Skeletal muscle satellite cell (primary cell): Measurements from ENCODE around the gene KMT2B.

Source experiments
- H3K27me3 ChIP-seq: 2 replicates; pipeline ENCODE4 v1.7.0; 2013; ENCODE audit warnings: low read length; ENCODE audit not compliant: control insufficient read depth, insufficient read depth
- H3K36me3 ChIP-seq: 2 replicates; pipeline ENCODE4 v1.7.0; 2013; ENCODE audit warnings: mild to moderate bottlenecking, control low read depth, low read length; ENCODE audit not compliant: insufficient read depth
- H3K4me1 ChIP-seq: 2 replicates; pipeline ENCODE4 v1.7.0; 2013; ENCODE audit warnings: low read length; ENCODE audit not compliant: control insufficient read depth, insufficient read depth
- H3K4me2 ChIP-seq: 2 replicates; pipeline ENCODE4 v1.7.0; 2013; ENCODE audit warnings: mild to moderate bottlenecking, low read length
- H3K4me3 ChIP-seq: 2 replicates; pipeline ENCODE4 v1.7.0; 2013; ENCODE audit warnings: low read length
- H3K9ac ChIP-seq: 2 replicates; pipeline ENCODE4 v1.7.0; 2013; ENCODE audit warnings: mild to moderate bottlenecking, low read depth, low read length, moderate library complexity
- H3K9me3 ChIP-seq: replicated peaks from 2 replicates; pipeline ENCODE4 v1.7.0; 2013; ENCODE audit warnings: mild to moderate bottlenecking, control low read depth, low read length

KMT2B gene

DNA sequence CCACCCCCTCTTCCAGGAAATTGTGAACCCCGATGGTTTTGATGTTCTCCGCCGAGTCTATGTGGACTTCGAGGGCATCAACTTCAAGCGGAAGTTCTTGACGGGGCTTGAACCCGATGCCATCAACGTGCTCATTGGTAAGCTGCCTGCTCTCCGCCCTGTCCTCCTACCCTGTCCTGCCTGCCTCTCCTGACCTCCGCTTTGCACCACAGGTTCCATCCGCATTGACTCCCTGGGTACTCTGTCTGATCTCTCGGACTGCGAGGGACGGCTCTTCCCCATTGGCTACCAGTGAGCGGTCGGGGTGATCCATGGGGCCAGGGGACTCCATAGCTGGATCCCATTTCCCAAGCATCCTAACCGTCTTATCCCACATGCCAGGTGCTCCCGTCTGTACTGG is 12.5 kb downstream of the KMT2B start:
- H3K4me1 ChIP-seq = no peaks in the 10 kb centered on the region
- H3K9me3 ChIP-seq = no peaks in the 10 kb centered on the region
- H3K4me3 ChIP-seq = no peak overlapping the region
- no peaks in the 10 kb centered on the region for H3K27me3 ChIP-seq
- no peak overlapping the region for H3K4me2 ChIP-seq
- no peak overlapping the region for H3K9ac ChIP-seq
- H3K36me3 ChIP-seq = peaks cover 90% of the 10 kb centered on the region

DNA sequence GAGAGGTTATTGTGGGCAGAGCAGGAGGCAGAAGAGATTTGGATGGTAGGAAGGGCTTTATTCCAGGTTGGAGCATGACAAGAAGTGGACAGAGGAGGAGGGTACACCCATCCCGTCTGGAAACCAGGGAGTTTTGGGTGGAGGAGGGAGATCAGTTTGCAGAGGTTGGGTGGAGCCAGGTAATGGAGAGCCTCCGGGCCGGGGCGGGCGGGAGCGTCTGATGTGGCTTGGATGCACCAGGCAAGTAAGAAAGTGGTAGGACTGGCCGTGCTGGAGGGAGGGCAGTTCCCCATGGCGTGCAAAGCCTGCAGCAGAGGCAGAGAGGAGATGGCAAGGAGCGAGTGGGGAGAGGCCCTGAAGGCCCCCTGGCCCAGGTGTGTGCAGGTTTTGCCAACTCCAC is 13.6 kb downstream of the KMT2B start:
- H3K9ac ChIP-seq = no peak overlapping the region
- H3K27me3 ChIP-seq = no peaks in the 10 kb centered on the region
- H3K9me3 ChIP-seq = no peaks in the 10 kb centered on the region
- H3K4me3 ChIP-seq = no peak overlapping the region
- no peak overlapping the region for H3K4me2 ChIP-seq
- no peaks in the 10 kb centered on the region for H3K4me1 ChIP-seq
- peaks cover 83% of the 10 kb centered on the region for H3K36me3 ChIP-seq

DNA sequence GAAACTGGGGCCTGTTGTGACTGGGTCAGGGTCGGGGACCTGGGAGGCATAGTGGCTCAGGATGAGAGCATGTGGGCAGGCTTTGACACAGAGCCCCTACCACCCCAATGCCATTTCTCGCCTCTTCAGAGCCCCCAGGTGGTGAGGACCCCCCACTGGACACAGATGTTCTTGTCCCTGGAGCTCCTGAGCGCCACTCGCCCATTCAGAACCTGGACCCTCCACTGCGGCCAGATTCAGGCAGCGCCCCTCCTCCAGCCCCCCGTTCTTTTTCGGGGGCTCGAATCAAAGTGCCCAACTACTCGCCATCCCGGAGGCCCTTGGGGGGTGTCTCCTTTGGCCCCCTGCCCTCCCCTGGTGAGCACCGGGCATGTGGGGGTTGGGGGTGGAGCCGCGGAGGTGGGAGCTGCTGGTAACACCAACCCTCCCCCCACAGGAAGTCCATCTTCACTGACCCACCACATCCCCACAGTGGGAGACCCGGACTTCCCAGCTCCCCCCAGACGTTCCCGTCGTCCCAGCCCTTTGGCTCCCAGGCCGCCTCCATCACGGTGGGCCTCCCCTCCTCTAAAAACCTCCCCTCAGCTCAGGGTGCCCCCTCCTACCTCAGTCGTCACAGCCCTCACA is 14.1 kb downstream of the KMT2B start:
- H3K27me3 ChIP-seq = no peaks in the 10 kb centered on the region
- H3K9ac ChIP-seq = no peak overlapping the region
- no peaks in the 10 kb centered on the region for H3K9me3 ChIP-seq
- H3K36me3 ChIP-seq = peaks cover 87% of the 10 kb centered on the region
- H3K4me2 ChIP-seq = no peak overlapping the region
- H3K4me1 ChIP-seq = no peaks in the 10 kb centered on the region
- no peak overlapping the region for H3K4me3 ChIP-seq

DNA sequence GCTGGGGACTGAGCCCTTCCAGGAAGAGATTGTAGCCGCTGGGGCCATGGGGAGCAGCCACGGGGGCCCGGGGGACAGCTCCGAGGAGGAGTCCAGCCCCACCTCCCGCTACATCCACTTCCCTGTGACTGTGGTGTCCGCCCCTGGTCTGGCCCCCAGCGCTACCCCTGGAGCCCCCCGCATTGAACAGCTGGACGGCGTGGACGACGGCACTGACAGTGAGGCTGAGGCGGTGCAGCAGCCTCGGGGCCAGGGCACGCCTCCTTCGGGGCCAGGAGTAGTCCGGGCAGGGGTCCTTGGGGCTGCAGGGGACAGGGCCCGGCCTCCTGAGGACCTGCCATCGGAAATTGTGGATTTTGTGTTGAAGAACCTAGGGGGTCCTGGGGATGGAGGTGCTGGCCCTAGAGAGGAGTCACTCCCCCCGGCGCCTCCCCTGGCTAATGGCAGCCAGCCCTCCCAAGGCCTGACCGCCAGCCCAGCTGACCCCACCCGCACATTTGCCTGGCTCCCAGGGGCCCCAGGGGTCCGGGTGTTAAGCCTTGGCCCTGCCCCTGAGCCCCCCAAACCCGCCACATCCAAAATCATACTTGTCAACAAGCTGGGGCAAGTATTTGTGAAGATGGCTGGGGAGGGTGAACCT is 14.9 kb downstream of the KMT2B start:
- no peak overlapping the region for H3K4me3 ChIP-seq
- H3K36me3 ChIP-seq = peaks cover 83% of the 10 kb centered on the region
- H3K4me2 ChIP-seq = no peak overlapping the region
- H3K4me1 ChIP-seq = no peaks in the 10 kb centered on the region
- no peak overlapping the region for H3K9ac ChIP-seq
- H3K9me3 ChIP-seq = no peaks in the 10 kb centered on the region
- H3K27me3 ChIP-seq = no peaks in the 10 kb centered on the region

DNA sequence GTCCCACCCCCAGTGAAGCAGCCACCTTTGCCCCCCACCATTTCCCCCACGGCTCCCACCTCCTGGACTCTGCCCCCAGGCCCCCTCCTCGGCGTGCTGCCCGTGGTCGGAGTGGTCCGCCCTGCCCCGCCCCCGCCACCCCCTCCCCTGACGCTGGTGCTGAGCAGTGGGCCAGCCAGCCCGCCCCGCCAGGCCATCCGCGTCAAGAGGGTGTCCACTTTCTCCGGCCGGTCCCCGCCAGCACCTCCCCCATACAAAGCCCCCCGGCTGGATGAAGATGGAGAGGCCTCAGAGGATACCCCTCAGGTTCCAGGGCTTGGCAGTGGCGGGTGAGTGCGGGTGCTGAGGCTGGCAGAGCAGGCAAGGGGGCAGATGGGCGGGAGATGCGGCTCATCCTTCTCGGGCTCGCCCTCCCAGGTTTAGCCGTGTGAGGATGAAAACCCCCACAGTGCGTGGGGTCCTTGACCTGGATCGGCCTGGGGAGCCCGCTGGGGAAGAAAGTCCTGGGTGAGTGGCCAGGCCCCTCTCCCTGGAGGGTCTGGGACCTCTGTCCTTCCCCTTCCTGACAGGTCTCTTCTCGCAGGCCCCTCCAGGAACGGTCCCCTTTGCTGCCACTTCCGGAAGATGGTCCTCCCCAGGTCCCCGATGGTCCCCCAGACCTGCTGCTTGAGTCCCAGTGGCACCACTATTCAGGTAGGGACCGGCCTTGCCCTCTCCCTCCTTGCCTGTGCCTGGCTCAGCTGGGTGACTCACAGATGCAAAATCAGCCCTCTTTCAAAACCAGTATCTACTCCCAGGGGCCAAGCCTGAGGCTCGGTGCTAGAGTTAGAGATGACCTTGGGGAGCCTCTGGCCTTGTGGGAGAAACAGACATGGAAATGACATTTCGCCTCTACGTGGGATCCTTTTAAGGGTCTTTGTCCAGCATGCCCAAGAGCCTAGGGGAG is 15.7 kb downstream of the KMT2B start:
- no peak overlapping the region for H3K4me3 ChIP-seq
- H3K9ac ChIP-seq = no peak overlapping the region
- H3K36me3 ChIP-seq = peaks cover 82% of the 10 kb centered on the region

DNA sequence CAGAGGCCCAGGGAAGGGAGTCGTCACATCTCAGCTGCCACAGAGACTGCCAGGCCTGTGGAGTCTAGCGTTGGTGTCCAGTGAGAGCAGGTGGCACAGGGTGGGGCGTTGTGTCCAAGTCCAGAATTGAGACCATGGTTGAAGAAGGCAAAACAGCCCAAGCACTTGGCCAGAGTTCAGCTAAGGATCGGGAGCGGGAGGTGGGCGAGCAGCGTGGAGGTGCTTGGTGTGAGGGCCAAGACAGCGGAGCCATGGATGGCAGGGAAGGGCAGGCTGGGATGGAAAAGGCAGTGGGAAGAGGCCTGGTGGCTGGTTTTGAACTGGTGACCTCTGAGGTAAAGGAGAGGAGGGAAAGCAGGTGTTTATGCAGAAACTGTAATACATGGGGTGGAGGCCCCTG is 16.5 kb downstream of the KMT2B start:
- Histone ChIP-seq H3K4me3 (no peak overlapping the region), H3K4me2 (no peak overlapping the region), H3K4me1 (no peaks in the 10 kb centered on the region), H3K9me3 (no peaks in the 10 kb centered on the region), H3K36me3 (peaks cover 82% of the 10 kb centered on the region), H3K9ac (no peak overlapping the region), H3K27me3 (no peaks in the 10 kb centered on the region)

More for the DNA sequence above, 15.7 kb downstream of the KMT2B start:
- H3K27me3 ChIP-seq = no peaks in the 10 kb centered on the region
- no peaks in the 10 kb centered on the region for H3K9me3 ChIP-seq
- no peaks in the 10 kb centered on the region for H3K4me1 ChIP-seq
- no peak overlapping the region for H3K4me2 ChIP-seq

DNA sequence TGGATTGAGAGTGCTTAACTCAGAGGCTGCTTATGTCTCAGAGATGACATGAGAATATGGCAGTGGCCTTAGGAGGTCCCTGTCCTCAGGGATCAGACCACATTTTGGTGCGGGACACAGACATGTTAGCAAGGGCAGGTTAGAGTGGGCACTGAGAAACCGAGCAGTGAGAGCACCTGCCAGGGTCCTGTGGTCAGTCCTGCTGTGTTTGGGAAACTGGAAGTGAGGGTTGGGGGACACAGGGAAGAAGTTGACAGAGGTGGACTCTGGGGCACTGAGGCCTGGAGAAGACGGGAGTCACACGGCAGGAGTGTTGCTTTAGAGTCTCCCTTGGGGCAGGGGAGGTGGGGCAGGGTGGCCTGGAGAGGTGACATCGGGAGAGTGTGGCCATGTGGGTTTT is 17.1 kb downstream of the KMT2B start:
- Histone ChIP-seq H3K36me3 (peaks cover 78% of the 10 kb centered on the region), H3K9ac (no peak overlapping the region), H3K4me2 (no peak overlapping the region)

DNA sequence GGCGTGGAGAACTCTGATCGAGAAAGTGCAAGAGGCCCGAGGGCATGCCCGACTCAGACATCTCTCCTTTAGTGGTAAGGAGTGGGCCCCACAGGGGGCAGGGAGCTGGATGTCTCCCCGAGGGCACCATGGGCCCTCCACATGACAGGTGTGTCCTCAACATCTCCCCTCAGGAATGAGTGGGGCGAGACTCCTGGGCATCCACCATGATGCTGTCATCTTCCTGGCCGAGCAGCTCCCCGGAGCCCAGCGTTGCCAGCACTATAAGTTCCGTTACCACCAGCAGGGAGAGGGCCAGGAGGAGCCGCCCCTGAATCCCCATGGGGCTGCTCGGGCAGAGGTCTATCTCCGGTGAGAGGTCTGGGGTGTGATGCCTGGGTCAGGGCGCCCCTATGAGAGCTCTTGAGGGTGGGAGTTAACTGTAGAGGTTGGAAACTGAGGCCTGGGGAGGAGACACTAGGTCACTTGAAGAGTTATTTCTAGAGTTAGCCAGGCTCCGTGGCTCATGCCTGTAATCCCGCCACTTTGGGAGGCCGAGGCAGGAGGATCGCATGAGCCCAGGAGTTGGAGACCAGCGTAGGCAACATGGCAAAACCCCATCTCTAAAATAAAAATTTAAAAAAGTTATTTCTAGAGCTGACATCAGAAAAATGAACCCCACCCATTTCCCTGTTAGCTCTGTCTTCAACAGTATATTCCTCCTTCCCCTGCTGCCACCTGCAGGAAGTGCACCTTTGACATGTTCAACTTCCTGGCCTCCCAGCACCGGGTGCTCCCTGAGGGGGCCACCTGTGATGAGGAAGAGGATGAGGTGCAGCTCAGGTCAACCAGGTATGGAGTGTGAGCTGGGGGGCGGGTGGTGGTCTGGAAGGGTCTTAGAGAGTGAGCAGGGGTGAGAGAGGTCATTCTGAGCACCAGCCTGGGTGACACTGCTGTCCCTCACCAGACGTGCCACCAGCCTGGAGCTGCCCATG is 19.4 kb downstream of the KMT2B start:
- H3K9ac ChIP-seq = no peak overlapping the region

More for the DNA sequence above, 17.1 kb downstream of the KMT2B start:
- peaks cover 2% of the 10 kb centered on the region for H3K4me1 ChIP-seq
- no peaks in the 10 kb centered on the region for H3K9me3 ChIP-seq
- no peaks in the 10 kb centered on the region for H3K27me3 ChIP-seq
- no peak overlapping the region for H3K4me3 ChIP-seq

DNA sequence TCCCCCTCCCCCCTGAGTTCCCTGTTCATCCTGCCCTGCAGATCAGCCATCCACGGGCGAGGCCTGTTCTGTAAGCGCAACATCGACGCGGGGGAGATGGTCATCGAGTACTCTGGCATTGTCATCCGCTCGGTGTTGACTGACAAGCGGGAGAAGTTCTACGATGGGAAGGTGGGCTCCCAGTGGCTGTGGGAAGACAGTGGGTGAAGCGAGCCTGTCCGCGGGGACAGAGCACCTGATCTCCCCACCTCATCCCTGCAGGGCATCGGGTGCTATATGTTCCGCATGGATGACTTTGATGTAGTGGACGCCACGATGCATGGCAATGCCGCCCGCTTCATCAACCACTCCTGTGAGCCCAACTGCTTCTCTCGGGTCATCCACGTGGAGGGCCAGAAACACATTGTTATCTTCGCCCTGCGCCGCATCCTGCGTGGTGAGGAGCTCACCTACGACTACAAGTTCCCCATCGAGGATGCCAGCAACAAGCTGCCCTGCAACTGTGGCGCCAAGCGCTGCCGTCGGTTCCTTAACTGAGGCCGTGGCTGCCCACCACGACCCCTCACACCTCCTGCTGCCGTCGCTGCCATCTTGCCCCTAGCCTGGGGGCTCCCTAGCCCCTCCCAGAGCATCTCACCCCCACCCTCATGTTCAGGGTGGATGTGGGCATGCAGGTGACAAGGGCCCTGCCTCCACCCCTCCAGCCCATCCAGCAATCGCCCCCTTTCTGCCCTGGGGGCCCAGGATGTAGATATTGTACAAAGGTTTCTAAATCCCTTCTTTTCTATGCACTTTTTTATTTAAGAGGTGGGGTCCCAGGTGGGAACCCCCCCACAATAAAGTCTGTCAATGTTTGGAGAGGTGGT is 20.5 kb downstream of the KMT2B start:
- no peak overlapping the region for H3K4me2 ChIP-seq
- H3K4me3 ChIP-seq = no peak overlapping the region
- peaks cover 53% of the 10 kb centered on the region for H3K36me3 ChIP-seq
- no peak overlapping the region for H3K9ac ChIP-seq
- no peaks in the 10 kb centered on the region for H3K9me3 ChIP-seq
- H3K27me3 ChIP-seq = no peaks in the 10 kb centered on the region
- peaks cover 4% of the 10 kb centered on the region for H3K4me1 ChIP-seq

More for the DNA sequence above, 19.4 kb downstream of the KMT2B start:
- H3K4me3 ChIP-seq = no peak overlapping the region
- H3K4me2 ChIP-seq = no peak overlapping the region
- H3K27me3 ChIP-seq = no peaks in the 10 kb centered on the region
- H3K9me3 ChIP-seq = no peaks in the 10 kb centered on the region
- H3K36me3 ChIP-seq = peaks cover 59% of the 10 kb centered on the region
- peaks cover 4% of the 10 kb centered on the region for H3K4me1 ChIP-seq

DNA sequence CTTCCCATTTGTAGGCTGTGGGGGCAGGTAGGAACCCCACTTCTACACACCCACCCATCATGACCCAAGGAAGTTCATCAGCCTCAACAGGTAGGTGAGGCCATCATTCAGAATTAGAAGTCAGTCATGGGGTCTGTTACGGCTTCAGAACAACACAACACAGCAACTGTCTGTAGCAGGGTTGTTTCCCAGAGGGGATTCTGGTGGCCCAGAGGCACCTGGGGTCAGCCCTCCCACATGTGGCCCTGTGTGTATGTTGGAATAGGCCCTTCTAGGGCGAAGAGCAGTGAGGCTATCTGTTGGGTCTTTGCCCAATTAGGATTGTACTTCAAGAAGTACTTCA is 21.1 kb downstream of the KMT2B start:
- Histone ChIP-seq H3K4me3 (no peak overlapping the region), H3K36me3 (peaks cover 47% of the 10 kb centered on the region), H3K9me3 (no peaks in the 10 kb centered on the region), H3K27me3 (no peaks in the 10 kb centered on the region), H3K4me1 (peaks cover 4% of the 10 kb centered on the region), H3K4me2 (no peak overlapping the region), H3K9ac (no peak overlapping the region)
